A673 (cell line): ENCODE data around the gene DSCAM. TPM values are rescaled to one million over a fixed set of nuclear protein-coding genes. Genes with fewer than 3 reads are reported as not detected.

Experiments
- BruUV-seq: library from RNA; stranded (reverse); fragments of 400-500 nt; replicated peaks from 2 replicates; lab custom pipeline; 2021; lab: Mats Ljungman, UMichigan
- CTCF ChIA-PET: fragments of 300-600 bp; sonication (Branson Sonifier 250); formaldehyde crosslinking; loops from one replicate; lab custom pipeline; 2022; ENCODE audit warnings: antibody characterized with exemption; lab: Charles Lee
- POLR2A ChIA-PET: fragments of 300-600 bp; sonication (Branson Sonifier 250); formaldehyde crosslinking; loops from one replicate; lab custom pipeline; 2022; ENCODE audit warnings: antibody characterized with exemption; ENCODE audit not compliant: low non-redundant PET; lab: Charles Lee
- DNase-seq: peaks from one replicate; pipeline ENCODE4 v3.0.0-alpha.2; 2015; ENCODE audit warnings: low spot score
- H3K27ac ChIP-seq: fragments of 200-600 bp; sonication (generic); 2 replicates; pipeline ENCODE4 v1.5.1; 2016; ENCODE audit warnings: mixed run types, low read depth, mild to moderate bottlenecking, mixed read lengths, antibody characterized with exemption, low read length; ENCODE audit not compliant: poor library complexity, severe bottlenecking
- H3K27me3 ChIP-seq: fragments of 200-600 bp; sonication (generic); replicated peaks from 2 replicates; pipeline ENCODE4 v1.6.1; 2017; ENCODE audit warnings: mixed run types, low read depth, mild to moderate bottlenecking, mixed read lengths, antibody characterized with exemption, low read length; ENCODE audit not compliant: insufficient read depth, poor library complexity
- H3K36me3 ChIP-seq: fragments of 200-600 bp; sonication (generic); 2 replicates; pipeline ENCODE4 v1.6.1; 2016; ENCODE audit warnings: mixed run types, mild to moderate bottlenecking, mixed read lengths, antibody characterized with exemption, low read length; ENCODE audit not compliant: insufficient read depth, poor library complexity, severe bottlenecking
- H3K4me1 ChIP-seq: fragments of 200-600 bp; sonication (generic); 2 replicates; pipeline ENCODE4 v1.6.1; 2017; ENCODE audit warnings: mixed run types, mild to moderate bottlenecking, mixed read lengths, antibody characterized with exemption, low read length; ENCODE audit not compliant: insufficient read depth, poor library complexity, severe bottlenecking
- H3K4me3 ChIP-seq: fragments of 200-600 bp; sonication (generic); 2 replicates; pipeline ENCODE4 v1.5.1; 2016; ENCODE audit warnings: low read depth, mixed run types, mild to moderate bottlenecking, mixed read lengths, low read length; ENCODE audit not compliant: poor library complexity, severe bottlenecking
- H3K9me3 ChIP-seq: fragments of 200-600 bp; sonication (generic); 2 replicates; pipeline ENCODE4 v1.6.1; 2016; ENCODE audit warnings: mixed run types, low read depth, mild to moderate bottlenecking, mixed read lengths, antibody characterized with exemption, low read length; ENCODE audit not compliant: poor library complexity, severe bottlenecking
- CTCF ChIP-seq: fragments of 300-800, 200-600 bp; sonication (generic); conservative IDR thresholded peaks from 2 replicates; pipeline ENCODE4 v1.5.1; 2017; ENCODE audit warnings: low read depth, mild to moderate bottlenecking, antibody characterized with exemption, low read length, moderate library complexity, mixed read lengths
- EZH2 ChIP-seq: fragments of 200-600 bp; sonication (generic); IDR thresholded peaks from 2 replicates; pipeline ENCODE4 v1.6.1; 2017; ENCODE audit warnings: borderline replicate concordance, low read depth, mild to moderate bottlenecking, mixed read lengths, antibody characterized with exemption, low read length; ENCODE audit not compliant: poor library complexity, severe bottlenecking
- intact Hi-C: fragments of 100-400 bp; cut with micrococcal nuclease; formaldehyde crosslinking; loops from one replicate; pipeline ENCODE4 v1.10.0; 2022; ENCODE audit not compliant: unreplicated experiment
- total RNA-seq: library from RNA; stranded (reverse); gene quantifications from 2 replicates; pipeline ENCODE4 v1.2.3, GENCODE V29; 2021

The DSCAM gene
- total RNA-seq, 1 experiment from 2014 or later, result not detected

- no TSS peak for BruUV-seq
- Histone ChIP-seq H3K36me3 (no peaks in the 10 kb centered on the region), H3K9me3 (peaks cover 47% of the 10 kb centered on the region), H3K27ac (no peak overlapping the region), H3K4me3 (no peak overlapping the region), H3K4me1 (no peaks in the 10 kb centered on the region), H3K27me3 (no peaks in the 10 kb centered on the region)
- intact Hi-C loops, result no loop called here
- CTCF ChIA-PET, result no interaction called here
- POLR2A ChIA-PET, result no interaction called here
- TF ChIP-seq EZH2 (no peak), CTCF (no peak)
- no peak for DNase-seq
These were observed 410.7 kb downstream of the DSCAM start for GRCh38 chr21:40436261-40436660.

GRCh38 chr21:40433538-40433937 is 413.4 kb downstream of the DSCAM start:
- intact Hi-C loops, result no loop called here
- Histone ChIP-seq H3K4me3 (no peak overlapping the region), H3K36me3 (no peaks in the 10 kb centered on the region), H3K27me3 (no peaks in the 10 kb centered on the region), H3K9me3 (peaks cover 33% of the 10 kb centered on the region), H3K4me1 (no peaks in the 10 kb centered on the region), H3K27ac (no peak overlapping the region)
- ChIA-PET POLR2A (no interaction called here), CTCF (no interaction called here)
- BruUV-seq, result no TSS peak
- no peak for DNase-seq
- TF ChIP-seq EZH2 (no peak), CTCF (no peak)

DNA sequence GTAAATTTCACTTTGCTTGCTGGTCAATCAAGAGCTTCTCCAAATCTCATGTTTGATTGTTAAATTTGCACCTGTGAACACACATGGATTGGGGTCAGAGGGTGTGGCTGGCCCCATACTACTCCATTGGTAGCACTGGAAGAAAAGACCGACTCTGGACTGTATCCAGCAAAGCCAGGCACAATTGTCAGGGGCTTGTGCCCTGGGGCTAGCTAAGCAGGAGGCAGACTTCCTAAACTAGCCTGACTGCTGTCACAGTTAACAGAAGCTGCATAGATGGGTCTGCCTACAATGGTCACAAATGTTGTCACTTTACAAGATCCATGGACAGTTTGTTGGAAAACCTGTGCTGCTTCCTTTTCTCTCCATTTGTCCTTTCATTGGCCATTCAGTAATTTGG is 421.0 kb downstream of the DSCAM start:
- POLR2A ChIA-PET, result no interaction called here
- no peak for TF ChIP-seq EZH2
- TF ChIP-seq CTCF, result no peak
- CTCF ChIA-PET, result no interaction called here
- H3K4me1 ChIP-seq, result no peaks in the 10 kb centered on the region
- intact Hi-C loops, result no loop called here
- H3K36me3 ChIP-seq, result no peaks in the 10 kb centered on the region
- no peak overlapping the region for H3K4me3 ChIP-seq
- BruUV-seq, result no TSS peak
- no peak overlapping the region for H3K27ac ChIP-seq
- DNase-seq, result no peak
- H3K27me3 ChIP-seq, result no peaks in the 10 kb centered on the region
- H3K9me3 ChIP-seq, result peaks cover 13% of the 10 kb centered on the region
